ENCODE results near the gene SLC5A9.
"Not testable (repeated sequence)": the region's sequence is repeated elsewhere in the genome, so short reads cannot be mapped to it uniquely, and the experiment has no call there.

Gene SLC5A9

GRCh38 chr1:48248356-48248755 is 25.8 kb downstream of the SLC5A9 start:
- H3K4me1 ChIP-seq (ENCODE audit: control insufficient read depth, low read depth, low read length) = no peaks in the 10 kb centered on the region
- H3K9ac ChIP-seq (ENCODE audit: low read length) = no peak overlapping the region
- H3K27ac ChIP-seq (ENCODE audit: low read length) = no peak overlapping the region
- H3K9me3 ChIP-seq (ENCODE audit: control insufficient read depth, low read depth, low read length) = no peaks in the 10 kb centered on the region
- no peaks in the 10 kb centered on the region for H3K36me3 ChIP-seq (ENCODE audit: control insufficient read depth, low read depth, low read length)
- H3K27me3 ChIP-seq (ENCODE audit: control insufficient read depth, insufficient read depth, low read length) = no peaks in the 10 kb centered on the region
- H3K4me3 ChIP-seq (ENCODE audit: low read length) = no peak overlapping the region

- no peaks in the 10 kb centered on the region for H3K9me3 ChIP-seq (ENCODE audit: control insufficient read depth, low read depth, low read length)
- no peak overlapping the region for H3K4me3 ChIP-seq (ENCODE audit: low read length)
- H3K36me3 ChIP-seq (ENCODE audit: control insufficient read depth, low read depth, low read length) = no peaks in the 10 kb centered on the region
- H3K9ac ChIP-seq (ENCODE audit: low read length) = no peak overlapping the region
- H3K4me1 ChIP-seq (ENCODE audit: control insufficient read depth, low read depth, low read length) = no peaks in the 10 kb centered on the region
- H3K27ac ChIP-seq (ENCODE audit: low read length) = no peak overlapping the region
- no peaks in the 10 kb centered on the region for H3K27me3 ChIP-seq (ENCODE audit: control insufficient read depth, insufficient read depth, low read length)
These were observed 27.4 kb downstream of the SLC5A9 start for GRCh38 chr1:48249868-48250267.

DNA sequence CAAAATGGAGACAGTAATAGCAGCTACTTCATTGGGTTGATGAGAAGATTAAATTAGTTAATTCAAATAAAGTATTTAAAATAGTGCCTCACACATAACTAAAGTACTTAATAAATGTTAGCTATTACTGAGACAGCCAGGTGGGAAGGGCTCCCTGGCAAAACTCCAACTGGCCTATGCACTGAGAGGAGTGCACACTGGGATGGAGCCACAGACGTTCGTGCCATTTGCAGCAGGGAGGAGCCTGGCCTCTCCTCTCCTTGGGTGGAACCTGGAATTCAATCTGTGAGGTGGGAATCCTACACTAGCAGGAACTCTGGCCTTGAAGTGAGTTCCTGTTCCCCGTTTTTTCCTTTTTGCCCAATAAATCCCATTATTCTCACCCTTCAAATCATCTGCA is 28.1 kb downstream of the SLC5A9 start:
- no peaks in the 10 kb centered on the region for H3K27me3 ChIP-seq (ENCODE audit: control insufficient read depth, insufficient read depth, low read length)
- no peaks in the 10 kb centered on the region for H3K4me1 ChIP-seq (ENCODE audit: control insufficient read depth, low read depth, low read length)
- H3K4me3 ChIP-seq (ENCODE audit: low read length) = no peak overlapping the region
- H3K27ac ChIP-seq (ENCODE audit: low read length) = no peak overlapping the region
- no peak overlapping the region for H3K9ac ChIP-seq (ENCODE audit: low read length)
- no peaks in the 10 kb centered on the region for H3K36me3 ChIP-seq (ENCODE audit: control insufficient read depth, low read depth, low read length)
- H3K9me3 ChIP-seq (ENCODE audit: control insufficient read depth, low read depth, low read length) = no peaks in the 10 kb centered on the region

DNA sequence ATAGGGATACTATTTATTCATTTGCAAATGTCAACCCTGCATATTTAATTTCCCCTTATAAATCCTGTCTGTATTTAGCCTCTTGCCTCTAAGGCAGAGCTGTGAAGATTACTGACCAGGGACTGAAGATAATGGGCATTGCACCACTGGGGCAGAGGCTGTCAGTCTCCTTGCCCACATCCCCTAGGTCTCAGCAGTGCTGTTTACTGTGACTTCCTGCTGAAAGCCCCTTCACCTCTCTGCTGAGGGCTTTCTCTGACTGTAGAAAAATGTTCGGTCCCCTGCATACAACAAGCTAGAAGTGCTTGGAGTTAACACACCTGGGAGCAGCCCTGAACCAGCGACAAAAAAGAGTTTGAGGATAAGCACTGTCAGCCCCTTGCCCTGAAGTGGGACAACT is 28.8 kb downstream of the SLC5A9 start:
- Histone ChIP-seq H3K4me3 (ENCODE audit: low read length) (no peak overlapping the region), H3K27ac (ENCODE audit: low read length) (no peak overlapping the region), H3K27me3 (ENCODE audit: control insufficient read depth, insufficient read depth, low read length) (no peaks in the 10 kb centered on the region), H3K4me1 (ENCODE audit: control insufficient read depth, low read depth, low read length) (no peaks in the 10 kb centered on the region), H3K36me3 (ENCODE audit: control insufficient read depth, low read depth, low read length) (no peaks in the 10 kb centered on the region), H3K9me3 (ENCODE audit: control insufficient read depth, low read depth, low read length) (no peaks in the 10 kb centered on the region), H3K9ac (ENCODE audit: low read length) (no peak overlapping the region)

- Histone ChIP-seq H3K36me3 (ENCODE audit: control insufficient read depth, low read depth, low read length) (no peaks in the 10 kb centered on the region), H3K9ac (ENCODE audit: low read length) (no peak overlapping the region), H3K27me3 (ENCODE audit: control insufficient read depth, insufficient read depth, low read length) (no peaks in the 10 kb centered on the region), H3K9me3 (ENCODE audit: control insufficient read depth, low read depth, low read length) (no peaks in the 10 kb centered on the region), H3K4me1 (ENCODE audit: control insufficient read depth, low read depth, low read length) (no peaks in the 10 kb centered on the region), H3K27ac (ENCODE audit: low read length) (no peak overlapping the region), H3K4me3 (ENCODE audit: low read length) (no peak overlapping the region)
These were observed 29.3 kb downstream of the SLC5A9 start for GRCh38 chr1:48251821-48252220.

GRCh38 chr1:48254254-48254653 is 31.7 kb downstream of the SLC5A9 start:
- no peaks in the 10 kb centered on the region for H3K36me3 ChIP-seq (ENCODE audit: control insufficient read depth, low read depth, low read length)
- H3K4me3 ChIP-seq (ENCODE audit: low read length) = no peak overlapping the region
- no peaks in the 10 kb centered on the region for H3K27me3 ChIP-seq (ENCODE audit: control insufficient read depth, insufficient read depth, low read length)
- H3K9me3 ChIP-seq (ENCODE audit: control insufficient read depth, low read depth, low read length) = no peaks in the 10 kb centered on the region
- H3K9ac ChIP-seq (ENCODE audit: low read length) = no peak overlapping the region
- H3K4me1 ChIP-seq (ENCODE audit: control insufficient read depth, low read depth, low read length) = no peaks in the 10 kb centered on the region
- no peak overlapping the region for H3K27ac ChIP-seq (ENCODE audit: low read length)

DNA sequence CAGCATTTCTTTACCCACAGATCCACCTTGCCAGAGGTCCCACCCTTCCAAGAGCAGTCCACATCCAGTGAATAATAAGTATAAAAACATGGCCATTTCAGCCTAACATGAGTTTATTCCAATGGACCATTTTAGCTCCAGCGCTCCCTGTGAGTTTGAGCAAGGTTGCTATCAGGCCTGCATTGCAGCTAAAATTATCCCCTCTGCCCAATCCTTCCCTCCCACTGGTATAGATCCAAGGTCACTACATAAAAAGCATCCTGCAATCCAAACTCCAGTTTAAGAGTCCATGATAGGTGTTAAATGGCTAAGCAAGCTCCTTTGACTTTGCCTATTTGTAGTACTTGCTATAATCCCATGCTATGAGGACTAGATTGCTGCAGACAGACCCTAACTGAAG is 35.6 kb downstream of the SLC5A9 start:
- H3K27ac ChIP-seq (ENCODE audit: low read length) = no peak overlapping the region
- H3K4me3 ChIP-seq (ENCODE audit: low read length) = no peak overlapping the region
- H3K4me1 ChIP-seq (ENCODE audit: control insufficient read depth, low read depth, low read length) = no peaks in the 10 kb centered on the region
- no peaks in the 10 kb centered on the region for H3K9me3 ChIP-seq (ENCODE audit: control insufficient read depth, low read depth, low read length)
- no peak overlapping the region for H3K9ac ChIP-seq (ENCODE audit: low read length)
- no peaks in the 10 kb centered on the region for H3K27me3 ChIP-seq (ENCODE audit: control insufficient read depth, insufficient read depth, low read length)
- no peaks in the 10 kb centered on the region for H3K36me3 ChIP-seq (ENCODE audit: control insufficient read depth, low read depth, low read length)

DNA sequence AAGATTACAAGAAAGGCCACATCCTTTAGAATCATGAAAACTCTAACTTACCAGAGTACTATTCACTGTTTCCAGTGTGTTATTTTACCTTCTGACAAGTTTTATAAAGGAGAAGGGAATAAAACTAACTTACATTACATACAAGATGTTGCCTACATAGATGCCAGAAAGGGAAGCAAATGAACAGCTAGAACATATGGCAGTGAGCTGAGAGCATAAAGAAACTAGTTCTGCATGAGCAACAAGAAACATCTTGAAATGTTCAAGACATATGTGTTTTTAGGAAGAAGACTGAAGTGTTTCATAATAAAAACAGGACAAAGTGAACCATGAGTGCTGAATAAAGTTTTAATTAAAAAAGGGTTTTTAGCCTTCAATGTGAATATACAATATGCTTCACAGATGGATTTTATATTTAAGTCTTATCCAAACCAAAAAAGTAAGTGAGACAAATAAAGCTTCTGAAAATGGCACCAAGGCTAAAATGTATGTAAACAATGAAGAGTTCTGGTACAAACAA is 39.4 kb downstream of the SLC5A9 start:
- no peak overlapping the region for H3K9ac ChIP-seq (ENCODE audit: low read length)
- H3K27ac ChIP-seq (ENCODE audit: low read length) = no peak overlapping the region
- H3K27me3 ChIP-seq (ENCODE audit: control insufficient read depth, insufficient read depth, low read length) = no peaks in the 10 kb centered on the region
- H3K4me1 ChIP-seq (ENCODE audit: control insufficient read depth, low read depth, low read length) = no peaks in the 10 kb centered on the region
- no peak overlapping the region for H3K4me3 ChIP-seq (ENCODE audit: low read length)
- no peaks in the 10 kb centered on the region for H3K36me3 ChIP-seq (ENCODE audit: control insufficient read depth, low read depth, low read length)
- no peaks in the 10 kb centered on the region for H3K9me3 ChIP-seq (ENCODE audit: control insufficient read depth, low read depth, low read length)

GRCh38 chr1:48263041-48263440 is 40.5 kb downstream of the SLC5A9 start:
- H3K9me3 ChIP-seq (ENCODE audit: control insufficient read depth, low read depth, low read length) = no peaks in the 10 kb centered on the region
- no peak overlapping the region for H3K9ac ChIP-seq (ENCODE audit: low read length)
- H3K4me3 ChIP-seq (ENCODE audit: low read length) = no peak overlapping the region
- H3K27ac ChIP-seq (ENCODE audit: low read length) = no peak overlapping the region
- H3K36me3 ChIP-seq (ENCODE audit: control insufficient read depth, low read depth, low read length) = no peaks in the 10 kb centered on the region
- H3K4me1 ChIP-seq (ENCODE audit: control insufficient read depth, low read depth, low read length) = no peaks in the 10 kb centered on the region
- H3K27me3 ChIP-seq (ENCODE audit: control insufficient read depth, insufficient read depth, low read length) = no peaks in the 10 kb centered on the region

GRCh38 chr1:48266576-48266975 is 44.1 kb downstream of the SLC5A9 start:
- Histone ChIP-seq H3K4me1 (ENCODE audit: control insufficient read depth, low read depth, low read length) (no peaks in the 10 kb centered on the region), H3K4me3 (ENCODE audit: low read length) (no peak overlapping the region), H3K9me3 (ENCODE audit: control insufficient read depth, low read depth, low read length) (no peaks in the 10 kb centered on the region), H3K36me3 (ENCODE audit: control insufficient read depth, low read depth, low read length) (no peaks in the 10 kb centered on the region), H3K9ac (ENCODE audit: low read length) (no peak overlapping the region), H3K27me3 (ENCODE audit: control insufficient read depth, insufficient read depth, low read length) (no peaks in the 10 kb centered on the region), H3K27ac (ENCODE audit: low read length) (no peak overlapping the region)

- not testable (repeated sequence) for H3K36me3 ChIP-seq (ENCODE audit: control insufficient read depth, low read depth, low read length); H3K4me1 ChIP-seq (ENCODE audit: control insufficient read depth, low read depth, low read length); H3K4me3 ChIP-seq (ENCODE audit: low read length); H3K9me3 ChIP-seq (ENCODE audit: control insufficient read depth, low read depth, low read length); H3K27ac ChIP-seq (ENCODE audit: low read length); H3K9ac ChIP-seq (ENCODE audit: low read length); H3K27me3 ChIP-seq (ENCODE audit: control insufficient read depth, insufficient read depth, low read length)
These were observed 54.9 kb downstream of the SLC5A9 start for GRCh38 chr1:48277437-48277836.

DNA sequence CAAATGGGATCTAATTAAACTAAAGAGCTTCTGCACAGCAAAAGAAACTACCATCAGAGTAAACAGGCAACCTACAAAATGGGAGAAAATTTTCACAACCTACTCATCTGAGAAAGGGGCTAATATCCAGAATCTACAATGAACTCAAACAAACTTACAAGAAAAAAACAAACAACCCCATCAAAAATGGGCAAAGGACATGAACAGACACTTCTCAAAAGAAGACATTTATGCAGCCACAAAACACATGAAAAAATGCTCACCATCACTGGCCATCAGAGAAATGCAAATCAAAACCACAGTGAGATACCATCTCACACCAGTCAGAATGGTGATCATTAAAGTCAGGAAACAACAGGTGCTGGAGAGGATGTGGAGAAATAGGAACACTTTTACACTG is 59.8 kb downstream of the SLC5A9 start:
- H3K4me3 ChIP-seq (ENCODE audit: low read length); H3K9ac ChIP-seq (ENCODE audit: low read length): not testable (repeated sequence)

More for the DNA sequence above, 59.8 kb downstream of the SLC5A9 start:
- not testable (repeated sequence) for H3K27me3 ChIP-seq (ENCODE audit: control insufficient read depth, insufficient read depth, low read length); H3K36me3 ChIP-seq (ENCODE audit: control insufficient read depth, low read depth, low read length); H3K9me3 ChIP-seq (ENCODE audit: control insufficient read depth, low read depth, low read length); H3K27ac ChIP-seq (ENCODE audit: low read length); H3K4me1 ChIP-seq (ENCODE audit: control insufficient read depth, low read depth, low read length)
